GM23338 (cell line): Measurements from ENCODE around the gene TCF7. TPM values are rescaled to one million over a fixed set of nuclear protein-coding genes. Genes with fewer than 3 reads are reported as not detected.

Source experiments
- ATAC-seq: fragments of 200-7000 bp; cut with Tn5 transposase; 3 replicates; pipeline ENCODE4 v1.9.1; 2020
- DNase-seq: peaks from one replicate; pipeline ENCODE4 v3.0.0-alpha.2; 2015; ENCODE audit warnings: low spot score
- H2AFZ ChIP-seq: fragments of 200-600 bp; sonication (generic); 2 replicates; pipeline ENCODE4 v1.8.0; 2016; ENCODE audit warnings: antibody characterized with exemption, mild to moderate bottlenecking, moderate library complexity
- H3F3A ChIP-seq: fragments of 200-600 bp; sonication (generic); replicated peaks from 2 replicates; pipeline ENCODE4 v1.8.0; 2017; ENCODE audit warnings: antibody characterized with exemption, mixed run types, low read depth
- H3K27ac ChIP-seq: fragments of 200-600 bp; sonication (generic); 2 replicates; pipeline ENCODE4 v1.6.1; 2016; ENCODE audit warnings: low read depth
- H3K27me3 ChIP-seq: fragments of 200-600 bp; sonication (generic); 2 replicates; pipeline ENCODE4 v1.8.0; 2016; ENCODE audit warnings: mild to moderate bottlenecking, mixed run types, moderate library complexity; ENCODE audit not compliant: insufficient read depth
- H3K36me3 ChIP-seq: fragments of 200-600 bp; sonication (generic); 2 replicates; pipeline ENCODE4 v1.8.0; 2016; ENCODE audit warnings: mild to moderate bottlenecking; ENCODE audit not compliant: insufficient read depth
- H3K4me1 ChIP-seq: fragments of 200-600 bp; sonication (generic); 2 replicates; pipeline ENCODE4 v1.8.0; 2016; ENCODE audit warnings: mild to moderate bottlenecking, moderate library complexity; ENCODE audit not compliant: insufficient read depth
- H3K4me2 ChIP-seq: fragments of 200-600 bp; sonication (generic); 2 replicates; pipeline ENCODE4 v1.7.1; 2017; ENCODE audit warnings: mixed run types
- H3K4me3 ChIP-seq: fragments of 200-600 bp; sonication (generic); 2 replicates; pipeline ENCODE4 v1.6.1; 2016; ENCODE audit warnings: mixed run types
- H3K79me2 ChIP-seq: fragments of 200-600 bp; sonication (generic); replicated peaks from 2 replicates; pipeline ENCODE4 v1.8.0; 2017; ENCODE audit warnings: mild to moderate bottlenecking; ENCODE audit not compliant: insufficient read depth
- H3K9me2 ChIP-seq: fragments of 200-600 bp; sonication (generic); 2 replicates; pipeline ENCODE4 v1.8.0; 2017; ENCODE audit not compliant: insufficient read depth
- H4K20me1 ChIP-seq: fragments of 200-600 bp; sonication (generic); replicated peaks from 2 replicates; pipeline ENCODE4 v1.8.0; 2017; ENCODE audit warnings: mild to moderate bottlenecking; ENCODE audit not compliant: insufficient read depth
- H3K27ac Mint-ChIP-seq: 2 replicates; pipeline ENCODE4 v1.8.0; 2020; ENCODE audit warnings: inconsistent platforms, mild to moderate bottlenecking, moderate library complexity, mixed read lengths
- H3K27me3 Mint-ChIP-seq: 3 replicates; pipeline ENCODE4 v1.8.0; 2022; ENCODE audit warnings: low read depth, mild to moderate bottlenecking, moderate library complexity, mixed read lengths, inconsistent platforms; ENCODE audit not compliant: insufficient read depth, poor library complexity
- H3K36me3 Mint-ChIP-seq: 3 replicates; pipeline ENCODE4 v1.8.0; 2021; ENCODE audit warnings: low read depth, mild to moderate bottlenecking, inconsistent platforms, moderate library complexity, mixed read lengths
- H3K4me1 Mint-ChIP-seq: 3 replicates; pipeline ENCODE4 v1.8.0; 2020; ENCODE audit warnings: mild to moderate bottlenecking, inconsistent platforms, mixed read lengths
- H3K4me3 Mint-ChIP-seq: 3 replicates; pipeline ENCODE4 v1.8.0; 2021; ENCODE audit warnings: moderate library complexity, mild to moderate bottlenecking, inconsistent platforms, mixed read lengths
- H3K9me3 Mint-ChIP-seq: 3 replicates; pipeline ENCODE4 v1.8.0; 2020; ENCODE audit warnings: moderate library complexity, mild to moderate bottlenecking, inconsistent platforms, mixed read lengths
- CREB1 ChIP-seq: fragments of 250-450 bp; sonication (Bioruptor Pico); IDR thresholded peaks from 2 replicates; pipeline ENCODE4 v1.5.0; 2020; ENCODE audit warnings: low read depth, mild to moderate bottlenecking, moderate library complexity
- CTCF ChIP-seq, 2 experiments: fragments of 200-600 bp in 1 of 2; sonication (generic) in 1 of 2; conservative IDR thresholded peaks; 2 replicates each; pipeline versions ENCODE4 v1.5.1 to v1.6.1; 2016 to 2017; ENCODE audit warnings: antibody characterized with exemption in 2 of 2, low read depth in 2 of 2, mild to moderate bottlenecking in 2 of 2, moderate library complexity in 1 of 2
- JUNB ChIP-seq: IDR thresholded peaks from one replicate; pipeline ENCODE4 v1.6.1; 2016; ENCODE audit warnings: antibody characterized with exemption; ENCODE audit not compliant: unreplicated experiment
- STAT1 ChIP-seq: IDR thresholded peaks from one replicate; pipeline ENCODE4 v1.6.1; 2016; ENCODE audit warnings: antibody characterized with exemption; ENCODE audit not compliant: unreplicated experiment
- ZNF114 ChIP-seq: fragments of 250-450 bp; sonication (Bioruptor Pico); IDR thresholded peaks from 2 replicates; pipeline ENCODE4 v1.5.0; 2020; ENCODE audit warnings: mild to moderate bottlenecking, moderate library complexity
- ZNF331 ChIP-seq: fragments of 250-450 bp; sonication (Bioruptor Pico); IDR thresholded peaks from 2 replicates; pipeline ENCODE4 v1.5.0; 2020; ENCODE audit warnings: low read depth, mild to moderate bottlenecking, moderate library complexity
- polyA plus RNA-seq: library from polyadenylated mRNA; unstranded; fragments of >200 nt; fragmentation: Nextera tagmentation; extraction: Ambion mirVana; gene quantifications from 2 replicates; pipeline ENCODE4 v1.2.1, GENCODE V29; 2016
- total RNA-seq: library from RNA; depleted of rRNA; stranded (reverse); fragments of >200 nt; shearing (Covaris generic); gene quantifications from 2 replicates; pipeline ENCODE4 v1.2.3, GENCODE V29; 2014
- TF ChIP-seq, protein P1 (sequence below): fragments of 250-450 bp; sonication (Bioruptor Pico); IDR thresholded peaks from 2 replicates; pipeline ENCODE4 v1.5.0; 2020; ENCODE audit warnings: mild to moderate bottlenecking, moderate library complexity

The TCF7 gene
- total and polyA plus RNA-seq, 2 experiments from 2014 or later = 5.6 to 8.1 TPM

DNA sequence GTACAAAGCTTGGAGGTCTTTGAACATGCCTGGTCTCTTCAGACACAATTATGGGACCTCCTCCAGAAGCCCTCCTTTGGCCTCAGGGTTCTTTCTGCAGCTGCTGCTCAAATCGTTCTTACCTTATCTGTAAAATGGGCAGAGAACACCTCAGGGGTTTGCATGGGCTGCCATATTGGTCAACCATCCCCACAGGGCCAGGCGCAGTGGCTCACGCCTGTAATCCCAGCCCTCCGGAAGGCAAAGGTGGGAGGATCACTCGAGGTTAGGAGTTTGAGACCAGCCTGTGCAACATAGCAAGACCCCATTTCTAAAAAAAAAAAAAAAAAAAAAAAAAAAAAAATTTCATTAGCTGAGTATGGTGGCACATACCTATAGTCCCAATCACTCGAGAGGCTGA is 29.1 kb upstream of the TCF7 start:
- no peaks in the 10 kb centered on the region for H3K27me3 Mint-ChIP-seq

More for the DNA sequence above, 29.1 kb upstream of the TCF7 start:
- no peak overlapping the region for H3K4me3 ChIP-seq
- TF ChIP-seq ZNF114 (no peak), ZNF331 (CRISPR knock-in tag) (no peak), JUNB (no peak), CTCF (conservative IDR thresholded peaks at IDR 0.05; ENCODE audit: low read depth in 2 of 2) (no peak), STAT1 (no peak), CREB1 (no peak)
- TF ChIP-seq, protein P1, sequence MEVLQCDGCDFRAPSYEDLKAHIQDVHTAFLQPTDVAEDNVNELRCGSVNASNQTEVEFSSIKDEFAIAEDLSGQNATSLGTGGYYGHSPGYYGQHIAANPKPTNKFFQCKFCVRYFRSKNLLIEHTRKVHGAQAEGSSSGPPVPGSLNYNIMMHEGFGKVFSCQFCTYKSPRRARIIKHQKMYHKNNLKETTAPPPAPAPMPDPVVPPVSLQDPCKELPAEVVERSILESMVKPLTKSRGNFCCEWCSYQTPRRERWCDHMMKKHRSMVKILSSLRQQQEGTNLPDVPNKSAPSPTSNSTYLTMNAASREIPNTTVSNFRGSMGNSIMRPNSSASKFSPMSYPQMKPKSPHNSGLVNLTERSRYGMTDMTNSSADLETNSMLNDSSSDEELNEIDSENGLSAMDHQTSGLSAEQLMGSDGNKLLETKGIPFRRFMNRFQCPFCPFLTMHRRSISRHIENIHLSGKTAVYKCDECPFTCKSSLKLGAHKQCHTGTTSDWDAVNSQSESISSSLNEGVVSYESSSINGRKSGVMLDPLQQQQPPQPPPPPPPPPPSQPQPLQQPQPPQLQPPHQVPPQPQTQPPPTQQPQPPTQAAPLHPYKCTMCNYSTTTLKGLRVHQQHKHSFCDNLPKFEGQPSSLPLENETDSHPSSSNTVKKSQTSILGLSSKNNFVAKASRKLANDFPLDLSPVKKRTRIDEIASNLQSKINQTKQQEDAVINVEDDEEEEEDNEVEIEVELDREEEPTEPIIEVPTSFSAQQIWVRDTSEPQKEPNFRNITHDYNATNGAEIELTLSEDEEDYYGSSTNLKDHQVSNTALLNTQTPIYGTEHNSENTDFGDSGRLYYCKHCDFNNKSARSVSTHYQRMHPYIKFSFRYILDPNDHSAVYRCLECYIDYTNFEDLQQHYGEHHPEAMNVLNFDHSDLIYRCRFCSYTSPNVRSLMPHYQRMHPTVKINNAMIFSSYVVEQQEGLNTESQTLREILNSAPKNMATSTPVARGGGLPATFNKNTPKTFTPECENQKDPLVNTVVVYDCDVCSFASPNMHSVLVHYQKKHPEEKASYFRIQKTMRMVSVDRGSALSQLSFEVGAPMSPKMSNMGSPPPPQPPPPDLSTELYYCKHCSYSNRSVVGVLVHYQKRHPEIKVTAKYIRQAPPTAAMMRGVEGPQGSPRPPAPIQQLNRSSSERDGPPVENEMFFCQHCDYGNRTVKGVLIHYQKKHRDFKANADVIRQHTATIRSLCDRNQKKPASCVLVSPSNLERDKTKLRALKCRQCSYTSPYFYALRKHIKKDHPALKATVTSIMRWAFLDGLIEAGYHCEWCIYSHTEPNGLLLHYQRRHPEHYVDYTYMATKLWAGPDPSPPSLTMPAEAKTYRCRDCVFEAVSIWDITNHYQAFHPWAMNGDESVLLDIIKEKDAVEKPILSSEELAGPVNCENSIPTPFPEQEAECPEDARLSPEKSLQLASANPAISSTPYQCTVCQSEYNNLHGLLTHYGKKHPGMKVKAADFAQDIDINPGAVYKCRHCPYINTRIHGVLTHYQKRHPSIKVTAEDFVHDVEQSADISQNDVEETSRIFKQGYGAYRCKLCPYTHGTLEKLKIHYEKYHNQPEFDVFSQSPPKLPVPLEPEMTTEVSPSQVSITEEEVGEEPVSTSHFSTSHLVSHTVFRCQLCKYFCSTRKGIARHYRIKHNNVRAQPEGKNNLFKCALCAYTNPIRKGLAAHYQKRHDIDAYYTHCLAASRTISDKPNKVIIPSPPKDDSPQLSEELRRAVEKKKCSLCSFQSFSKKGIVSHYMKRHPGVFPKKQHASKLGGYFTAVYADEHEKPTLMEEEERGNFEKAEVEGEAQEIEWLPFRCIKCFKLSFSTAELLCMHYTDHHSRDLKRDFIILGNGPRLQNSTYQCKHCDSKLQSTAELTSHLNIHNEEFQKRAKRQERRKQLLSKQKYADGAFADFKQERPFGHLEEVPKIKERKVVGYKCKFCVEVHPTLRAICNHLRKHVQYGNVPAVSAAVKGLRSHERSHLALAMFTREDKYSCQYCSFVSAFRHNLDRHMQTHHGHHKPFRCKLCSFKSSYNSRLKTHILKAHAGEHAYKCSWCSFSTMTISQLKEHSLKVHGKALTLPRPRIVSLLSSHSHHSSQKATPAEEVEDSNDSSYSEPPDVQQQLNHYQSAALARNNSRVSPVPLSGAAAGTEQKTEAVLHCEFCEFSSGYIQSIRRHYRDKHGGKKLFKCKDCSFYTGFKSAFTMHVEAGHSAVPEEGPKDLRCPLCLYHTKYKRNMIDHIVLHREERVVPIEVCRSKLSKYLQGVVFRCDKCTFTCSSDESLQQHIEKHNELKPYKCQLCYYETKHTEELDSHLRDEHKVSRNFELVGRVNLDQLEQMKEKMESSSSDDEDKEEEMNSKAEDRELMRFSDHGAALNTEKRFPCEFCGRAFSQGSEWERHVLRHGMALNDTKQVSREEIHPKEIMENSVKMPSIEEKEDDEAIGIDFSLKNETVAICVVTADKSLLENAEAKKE (CRISPR knock-in tag) = no peak
- H3K36me3 Mint-ChIP-seq = no peaks in the 10 kb centered on the region
- H3F3A ChIP-seq = no peaks in the 10 kb centered on the region
- no peak overlapping the region for H2AFZ ChIP-seq
- DNase-seq (no peak), ATAC-seq (no peak)
- no peaks in the 10 kb centered on the region for H3K36me3 ChIP-seq
- no peak overlapping the region for H3K27ac Mint-ChIP-seq
- no peaks in the 10 kb centered on the region for H4K20me1 ChIP-seq
- no peaks in the 10 kb centered on the region for H3K4me1 ChIP-seq
- no peak overlapping the region for H3K4me2 ChIP-seq
- no peaks in the 10 kb centered on the region for H3K9me3 Mint-ChIP-seq
- H3K79me2 ChIP-seq = no peaks in the 10 kb centered on the region
- H3K4me1 Mint-ChIP-seq = peaks cover 10% of the 10 kb centered on the region
- H3K4me3 Mint-ChIP-seq = no peak overlapping the region
- no peaks in the 10 kb centered on the region for H3K9me2 ChIP-seq
- H3K27me3 ChIP-seq = no peaks in the 10 kb centered on the region
- H3K27ac ChIP-seq = no peak overlapping the region
